ENCODE results near the gene GIGYF2. TPM values are rescaled to one million over a fixed set of nuclear protein-coding genes. Genes with fewer than 3 reads are reported as not detected.
A peak's percentile ranks its signal among the peaks of the same experiment; 100 is the strongest.

Gene GIGYF2
- total and polyA plus RNA-seq, 2 of the 13 experiments (the other 11 are each of a cell fraction or from before 2014, with no cell fraction given): 44.9 to 73.5 TPM

DNA sequence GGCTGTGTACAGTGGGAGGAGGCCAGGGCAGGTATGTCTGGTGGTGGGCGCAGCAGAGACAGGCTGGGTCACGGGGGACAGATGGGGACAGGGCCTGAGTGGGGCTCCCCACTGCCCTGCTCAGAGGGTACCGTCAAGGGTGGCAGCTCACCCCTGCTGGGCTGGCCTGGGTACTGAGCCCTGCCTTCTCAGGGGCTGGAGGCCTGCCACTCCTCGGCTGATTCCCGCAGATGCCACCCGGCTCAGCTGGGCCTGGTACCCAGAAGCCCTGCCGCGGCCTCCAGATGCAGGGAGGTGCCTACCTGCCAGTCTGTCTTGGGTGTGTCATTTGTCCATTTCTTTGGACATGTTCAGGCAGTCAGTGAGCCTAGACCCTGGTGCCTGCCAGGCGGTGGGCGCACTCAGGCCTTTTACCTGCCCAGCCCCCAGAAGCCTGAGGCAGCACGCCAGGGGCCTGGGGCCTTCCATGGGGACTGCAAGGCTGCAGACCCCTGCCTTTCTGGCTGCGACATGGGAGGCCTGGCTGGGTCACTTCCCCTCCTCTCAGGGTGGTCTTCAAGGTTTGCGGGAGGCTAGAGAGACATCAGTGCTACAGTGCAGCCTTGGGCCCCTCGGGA lies 176.3 kb downstream of the GIGYF2 start (continued):
- peak; percentile 1; the same call in 1 of the 2 replicates for TF ChIP-seq ZNF326 (CRISPR knock-in tag; IDR thresholded peaks at IDR 0.05; ENCODE audit: borderline replicate concordance)
- no peak for TF ChIP-seq ZNF589 (CRISPR knock-in tag; conservative IDR thresholded peaks at IDR 0.05)
- 0 out of 2 replicates have a peak, but pooled peaks have one; percentile 18 for TF ChIP-seq ZNF138 (CRISPR knock-in tag; IDR thresholded peaks at IDR 0.05; ENCODE audit: low read depth)
- TF ChIP-seq ZNF451 (CRISPR knock-in tag; IDR thresholded peaks at IDR 0.05): 0 out of 2 replicates have a peak, but pooled peaks have one; percentile 36
- no peak for TF ChIP-seq ZFP1 (CRISPR knock-in tag; IDR thresholded peaks at IDR 0.05)
- TF ChIP-seq, protein P1, sequence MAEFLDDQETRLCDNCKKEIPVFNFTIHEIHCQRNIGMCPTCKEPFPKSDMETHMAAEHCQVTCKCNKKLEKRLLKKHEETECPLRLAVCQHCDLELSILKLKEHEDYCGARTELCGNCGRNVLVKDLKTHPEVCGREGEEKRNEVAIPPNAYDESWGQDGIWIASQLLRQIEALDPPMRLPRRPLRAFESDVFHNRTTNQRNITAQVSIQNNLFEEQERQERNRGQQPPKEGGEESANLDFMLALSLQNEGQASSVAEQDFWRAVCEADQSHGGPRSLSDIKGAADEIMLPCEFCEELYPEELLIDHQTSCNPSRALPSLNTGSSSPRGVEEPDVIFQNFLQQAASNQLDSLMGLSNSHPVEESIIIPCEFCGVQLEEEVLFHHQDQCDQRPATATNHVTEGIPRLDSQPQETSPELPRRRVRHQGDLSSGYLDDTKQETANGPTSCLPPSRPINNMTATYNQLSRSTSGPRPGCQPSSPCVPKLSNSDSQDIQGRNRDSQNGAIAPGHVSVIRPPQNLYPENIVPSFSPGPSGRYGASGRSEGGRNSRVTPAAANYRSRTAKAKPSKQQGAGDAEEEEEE (CRISPR knock-in tag; IDR thresholded peaks at IDR 0.05; ENCODE audit: borderline replicate concordance): no peak
- peak; percentile 61; the same call in 1 of the 2 replicates for TF ChIP-seq KDM3A (CRISPR knock-in tag; IDR thresholded peaks at IDR 0.05; ENCODE audit: low read depth)
- peak; percentile 6; the same call in 1 of the 2 replicates for TF ChIP-seq CTCF (CRISPR knock-in tag; IDR thresholded peaks at IDR 0.05)
